IMR-90 (cell line): ENCODE data around the gene FALEC. TPM values are rescaled to one million over a fixed set of nuclear protein-coding genes. Genes with fewer than 3 reads are reported as not detected.
A peak's percentile ranks its signal among the peaks of the same experiment; 100 is the strongest.

ENCODE experiments used
- ATAC-seq: fragments of 200-7000 bp; cut with Tn5 transposase; 2 replicates; pipeline ENCODE4 v1.9.1; 2020; ENCODE audit warnings: low read depth, mild to moderate bottlenecking, moderate library complexity
- BruUV-seq: library from RNA; stranded (reverse); fragments of 400-500 nt; replicated peaks from 2 replicates; lab custom pipeline; 2021; lab: Mats Ljungman, UMichigan
- CTCF ChIA-PET: fragments of 300-600 bp; formaldehyde crosslinking; extraction: SDS; loops from one replicate; lab custom pipeline; 2021; ENCODE audit warnings: antibody characterized with exemption; lab: Yijun Ruan, JAX
- POLR2A ChIA-PET: fragments of 300-600 bp; sonication (Branson Sonifier 250); formaldehyde crosslinking; loops from one replicate; lab custom pipeline; 2022; ENCODE audit warnings: antibody characterized with exemption; ENCODE audit not compliant: unreplicated experiment; lab: Charles Lee
- DNase-seq: peaks from one replicate; pipeline ENCODE4 v3.0.0; 2013
- H2AFZ ChIP-seq: replicated peaks from 2 replicates; pipeline ENCODE3; 2013; ENCODE audit warnings: low read length, mild to moderate bottlenecking; ENCODE audit not compliant: poor library complexity
- H2AK5ac ChIP-seq: 2 replicates; pipeline ENCODE4 v1.6.1; 2013; ENCODE audit warnings: low read depth, low read length, inconsistent platforms
- H2AK9ac ChIP-seq: replicated peaks from 2 replicates; pipeline ENCODE3; 2013; ENCODE audit warnings: mild to moderate bottlenecking, low read depth, low read length, moderate library complexity; ENCODE audit not compliant: poor library complexity
- H2BK120ac ChIP-seq: 2 replicates; pipeline ENCODE4 v1.6.1; 2013; ENCODE audit warnings: low read depth, low read length, inconsistent platforms
- H2BK15ac ChIP-seq: 3 replicates; pipeline ENCODE4 v1.6.1; 2013; ENCODE audit warnings: low read depth, low read length, inconsistent platforms
- H2BK20ac ChIP-seq: 2 replicates; pipeline ENCODE4 v1.6.1; 2013; ENCODE audit warnings: low read depth, mild to moderate bottlenecking, inconsistent platforms, low read length, moderate library complexity
- H2BK5ac ChIP-seq: 2 replicates; pipeline ENCODE4 v1.6.1; 2013; ENCODE audit warnings: mild to moderate bottlenecking, low read depth, low read length, inconsistent platforms; ENCODE audit not compliant: poor library complexity, severe bottlenecking
- H3K14ac ChIP-seq: replicated peaks from 2 replicates; pipeline ENCODE4 v1.6.1; 2013; ENCODE audit warnings: low read depth, low read length, inconsistent platforms
- H3K18ac ChIP-seq: 2 replicates; pipeline ENCODE4 v1.6.1; 2013; ENCODE audit warnings: low read depth, low read length, control low read depth
- H3K23ac ChIP-seq: 2 replicates; pipeline ENCODE4 v1.6.1; 2013; ENCODE audit warnings: low read depth, low read length, inconsistent platforms
- H3K27ac ChIP-seq: 2 replicates; pipeline ENCODE4 v1.5.1; 2013; ENCODE audit warnings: mild to moderate bottlenecking, control low read depth, low read length; ENCODE audit not compliant: insufficient read depth
- H3K27me3 ChIP-seq: 2 replicates; pipeline ENCODE4 v1.6.1; 2013; ENCODE audit warnings: low read length; ENCODE audit not compliant: control insufficient read depth, insufficient read depth
- H3K36me3 ChIP-seq: 2 replicates; pipeline ENCODE4 v1.6.1; 2013; ENCODE audit warnings: low read length, mixed read lengths; ENCODE audit not compliant: control insufficient read depth, insufficient read depth
- H3K4ac ChIP-seq: 2 replicates; pipeline ENCODE4 v1.6.1; 2013; ENCODE audit warnings: low read depth, low read length, inconsistent platforms
- H3K4me1 ChIP-seq: 2 replicates; pipeline ENCODE4 v1.6.1; 2013; ENCODE audit warnings: low read length, mixed read lengths; ENCODE audit not compliant: control insufficient read depth, insufficient read depth
- H3K4me2 ChIP-seq: 2 replicates; pipeline ENCODE4 v1.6.1; 2013; ENCODE audit warnings: low read depth, mild to moderate bottlenecking, control low read depth, low read length, moderate library complexity
- H3K4me3 ChIP-seq: 2 replicates; pipeline ENCODE4 v1.5.1; 2013; ENCODE audit warnings: low read depth, mild to moderate bottlenecking, control low read depth, low read length, moderate library complexity; ENCODE audit not compliant: insufficient read depth
- H3K56ac ChIP-seq: 2 replicates; pipeline ENCODE4 v1.6.1; 2013; ENCODE audit warnings: low read length, inconsistent platforms; ENCODE audit not compliant: insufficient read depth; ENCODE audit errors: extremely low read depth
- H3K79me1 ChIP-seq, 2 experiments: 2 replicates each; pipeline ENCODE4 v1.6.1; 2013; ENCODE audit warnings: low read length in 2 of 2, inconsistent platforms in 1 of 2, low read depth in 1 of 2
- H3K9ac ChIP-seq: 2 replicates; pipeline ENCODE4 v1.6.1; 2013; ENCODE audit warnings: low read depth, low read length, control low read depth
- H3K9me1 ChIP-seq: 2 replicates; pipeline ENCODE4 v1.6.1; 2013; ENCODE audit warnings: low read length, inconsistent platforms; ENCODE audit not compliant: insufficient read depth
- H3K9me3 ChIP-seq: 2 replicates; pipeline ENCODE4 v1.6.1; 2013; ENCODE audit warnings: low read length; ENCODE audit not compliant: control insufficient read depth, insufficient read depth
- H4K20me1 ChIP-seq: 2 replicates; pipeline ENCODE4 v1.6.1; 2013; ENCODE audit warnings: low read length, inconsistent platforms; ENCODE audit not compliant: insufficient read depth
- H4K5ac ChIP-seq: 2 replicates; pipeline ENCODE4 v1.6.1; 2013; ENCODE audit warnings: mild to moderate bottlenecking, low read depth, low read length, control low read depth
- H4K8ac ChIP-seq, 2 experiments: 2 replicates each; pipeline ENCODE4 v1.6.1; 2013; ENCODE audit warnings: low read depth in 2 of 2, low read length in 2 of 2, control low read depth in 1 of 2, inconsistent platforms in 1 of 2
- H4K91ac ChIP-seq: 2 replicates; pipeline ENCODE4 v1.6.1; 2013; ENCODE audit warnings: low read depth, low read length, inconsistent platforms; ENCODE audit not compliant: insufficient read depth
- CHD1 ChIP-seq: IDR thresholded peaks from 2 replicates; pipeline ENCODE4 v1.6.1; 2012; ENCODE audit warnings: low read depth, low read length, improper control_type of control experiment
- FOS ChIP-seq: fragments of 150-350 bp; IDR thresholded peaks from 2 replicates; pipeline ENCODE4 v1.6.1; 2016; ENCODE audit warnings: low read depth, low read length
- MXI1 ChIP-seq: IDR thresholded peaks from 2 replicates; pipeline ENCODE4 v1.6.1; 2012; ENCODE audit warnings: low read depth, mild to moderate bottlenecking, low read length, moderate library complexity, borderline replicate concordance
- POLR2A ChIP-seq: IDR thresholded peaks from 2 replicates; pipeline ENCODE4 v1.6.1; 2012; ENCODE audit warnings: mild to moderate bottlenecking, low read depth, low read length
- RAD21 ChIP-seq: IDR thresholded peaks from 2 replicates; pipeline ENCODE4 v1.6.1; 2012; ENCODE audit warnings: low read length, improper control_type of control experiment
- RCOR1 ChIP-seq: IDR thresholded peaks from 2 replicates; pipeline ENCODE4 v1.6.1; 2012; ENCODE audit warnings: mild to moderate bottlenecking, low read length, improper control_type of control experiment; ENCODE audit not compliant: insufficient replicate concordance
- SMC3 ChIP-seq: fragments of 150-350 bp; IDR thresholded peaks from 2 replicates; pipeline ENCODE4 v1.6.1; 2016; ENCODE audit warnings: low read depth, mild to moderate bottlenecking, antibody characterized with exemption, low read length, moderate library complexity
- USF2 ChIP-seq: fragments of 150-350 bp; IDR thresholded peaks from 2 replicates; pipeline ENCODE4 v1.6.1; 2017; ENCODE audit warnings: mild to moderate bottlenecking, antibody characterized with exemption, low read length, low read depth
- WGBS, 2 experiments: methylation state at CpG; one replicate each; pipeline versions ENCODE4 v1.1.5 to v1.1.7; 2013; ENCODE audit warnings: missing lambda C conversion rate in 2 of 2; ENCODE audit not compliant: insufficient read length in 1 of 2; ENCODE audit errors: extremely low coverage in 2 of 2; 5-methylcytosine and 5-hydroxymethylcytosine counted together
- dilution Hi-C: fragments of 300-500 bp; cut with HindIII; formaldehyde crosslinking; loops from one replicate; pipeline ENCODE4 v1.14.3; 2018; ENCODE audit warnings: low sequenced_read_pairs; ENCODE audit not compliant: unreplicated experiment
- in situ Hi-C: fragments of 300-500 bp; cut with MboI; formaldehyde crosslinking; loops from 3 replicates; pipeline ENCODE4 v1.14.3; 2019; ENCODE audit warnings: low sequenced_read_pairs, inconsistent platforms, mixed read lengths
- intact Hi-C: fragments of 100-400 bp; cut with micrococcal nuclease; formaldehyde crosslinking; loops from 2 replicates; pipeline ENCODE4 v1.10.0; 2022
- polyA plus RNA-seq, 3 experiments: library from polyadenylated mRNA; depleted of rRNA; stranded (reverse); fragments of >200 nt; gene quantifications; 2 replicates each; pipeline ENCODE4 v1.2.3, GENCODE V29; 2012; ENCODE audit warnings: low replicate concordance in 1 of 3
- total RNA-seq: library from RNA; depleted of rRNA; stranded (reverse); fragments of >200 nt; gene quantifications from 2 replicates; pipeline ENCODE4 v1.2.3, GENCODE V29; 2012
- TF ChIP-seq, protein P1 (sequence below): fragments of 150-350 bp; IDR thresholded peaks from 2 replicates; pipeline ENCODE4 v1.6.1; 2016; ENCODE audit warnings: low read depth, mild to moderate bottlenecking, low read length, moderate library complexity, borderline replicate concordance

Gene FALEC
- total and polyA plus RNA-seq, 2 of the 4 experiments (the other 2 are of a cell fraction) = not detected

DNA sequence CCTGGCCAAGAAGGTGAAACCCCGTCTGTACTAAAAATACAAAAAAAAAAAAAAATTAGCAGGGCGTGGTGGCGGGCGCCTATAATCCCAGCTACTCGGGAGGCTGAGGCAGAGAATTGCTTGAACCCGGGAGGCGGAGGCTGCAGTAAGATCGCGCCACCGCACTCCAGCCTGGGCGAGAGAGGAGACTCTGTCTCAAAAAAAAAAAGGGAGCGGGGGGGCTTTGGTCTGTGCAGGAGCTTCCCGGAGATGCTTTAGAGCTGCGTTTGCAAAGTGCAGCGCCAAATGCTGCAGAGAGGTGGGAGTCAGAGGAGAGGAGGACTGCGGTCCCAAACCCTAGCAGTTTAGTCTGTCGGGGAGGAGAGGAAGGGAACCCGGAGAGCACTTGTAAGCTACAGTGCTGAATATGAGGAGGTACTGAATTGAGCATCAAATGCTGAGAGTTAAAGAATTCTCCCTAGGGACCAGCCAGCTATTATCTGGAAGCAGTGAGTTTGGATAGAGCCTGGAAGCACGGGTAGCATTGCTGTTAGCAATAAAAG lies 569 bp downstream of the FALEC start:
- peak overlapping the region; percentile 42 for H3K14ac ChIP-seq
- intact Hi-C loops = loop anchor here (5.0 kb wide), 1 partner anchor 194 kb away; the partner anchor contains the start of gene PRPF3
- no peak; the same call in 1 of the 2 replicates for ATAC-seq

More for the DNA sequence above, 569 bp downstream of the FALEC start:
- Histone ChIP-seq H3K27me3 (no peaks in the 10 kb centered on the region), H3K9ac (peak overlapping the region; percentile 45), H4K8ac (peak overlapping the region; percentile 55 to 72; a peak in 2 of 4 replicates), H3K27ac (peak overlapping the region; percentile 30; the same call in 1 of the 2 replicates), H3K4me1 (peaks cover 6% of the 10 kb centered on the region), H3K36me3 (peaks cover 19% of the 10 kb centered on the region), H2AK5ac (peak overlapping the region; percentile 40; the same call in 1 of the 2 replicates), H3K9me1 (peaks cover 17% of the 10 kb centered on the region), H3K4me3 (peak overlapping the region; percentile 48), H3K79me1 (peaks cover 0 to 35% of the 10 kb centered on the region in 2 experiments; a peak in 3 of 4 replicates), H3K23ac (peak overlapping the region; percentile 80), H2BK20ac (no peak overlapping the region), H4K91ac (no peak overlapping the region), H2BK5ac (no peak overlapping the region), H2AFZ (peak overlapping the region; percentile 81), H2BK120ac (no peak overlapping the region), H3K4ac (peak overlapping the region; percentile 39; the same call in 1 of the 2 replicates), H3K56ac (peak overlapping the region; percentile 14; the same call in 1 of the 2 replicates), H3K9me3 (no peaks in the 10 kb centered on the region), H3K4me2 (peak overlapping the region; percentile 86), H4K5ac (no peak overlapping the region), H4K20me1 (no peaks in the 10 kb centered on the region), H3K18ac (no peak overlapping the region), H2AK9ac (no peak overlapping the region), H2BK15ac (no peak overlapping the region)
- no peak for DNase-seq
- TF ChIP-seq MXI1 (no peak), SMC3 (no peak), RAD21 (no peak), POLR2A (no peak), USF2 (no peak), RCOR1 (no peak), FOS (no peak), CHD1 (no peak)
- TF ChIP-seq, protein P1, sequence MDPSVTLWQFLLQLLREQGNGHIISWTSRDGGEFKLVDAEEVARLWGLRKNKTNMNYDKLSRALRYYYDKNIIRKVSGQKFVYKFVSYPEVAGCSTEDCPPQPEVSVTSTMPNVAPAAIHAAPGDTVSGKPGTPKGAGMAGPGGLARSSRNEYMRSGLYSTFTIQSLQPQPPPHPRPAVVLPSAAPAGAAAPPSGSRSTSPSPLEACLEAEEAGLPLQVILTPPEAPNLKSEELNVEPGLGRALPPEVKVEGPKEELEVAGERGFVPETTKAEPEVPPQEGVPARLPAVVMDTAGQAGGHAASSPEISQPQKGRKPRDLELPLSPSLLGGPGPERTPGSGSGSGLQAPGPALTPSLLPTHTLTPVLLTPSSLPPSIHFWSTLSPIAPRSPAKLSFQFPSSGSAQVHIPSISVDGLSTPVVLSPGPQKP = no peak
- WGBS, 2 experiments = no CpG with 5 or more reads among the region's 19 CpGs
- POLR2A ChIA-PET = interaction anchor here (1.7 kb wide), 1 partner anchor 260 kb away, joined by 5 read pairs; no protein-coding TSS in a partner anchor
- BruUV-seq = no TSS peak
- dilution Hi-C loops (no loop called here), in situ Hi-C loops (no loop called here)
- CTCF ChIA-PET = interaction anchor here (0.6 to 3.0 kb wide), 4 partner anchors 12 to 353 kb away, joined by 3 to 13 read pairs (median 8); no protein-coding TSS in a partner anchor
